ENCODE results near the gene TTK.

Gene TTK

DNA sequence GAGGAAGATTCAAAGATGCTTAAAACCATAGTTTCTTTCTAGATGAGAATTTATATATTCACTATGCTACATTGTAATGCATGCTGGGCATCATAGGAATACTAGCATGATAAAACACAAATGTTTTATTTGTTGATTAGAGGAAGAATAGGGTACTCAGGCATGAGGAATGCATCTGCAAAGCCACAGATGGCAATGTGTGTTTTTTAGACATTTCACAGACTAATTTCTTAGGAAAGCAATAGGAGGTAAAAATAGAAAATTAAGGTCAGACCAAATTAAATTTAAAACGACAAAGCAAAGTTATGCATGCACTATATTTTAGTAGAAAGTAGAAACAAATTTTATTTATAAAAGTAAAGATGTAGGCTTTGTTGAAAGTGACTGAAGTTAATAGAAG lies 2.1 kb downstream of the TTK start:
- TF ChIP-seq REST (IDR thresholded peaks at IDR 0.05; ENCODE audit: insufficient read depth in 1 of 2, low read depth in 2 of 2, low read length in 2 of 2) (no peak), SIN3A (IDR thresholded peaks at IDR 0.05; ENCODE audit: borderline replicate concordance, insufficient read depth, low read length) (no peak), FOXP2 (optimal IDR thresholded peaks at IDR 0.05; ENCODE audit: borderline replicate concordance, extremely low read depth, extremely low read length, insufficient read depth) (no peak), POLR2AphosphoS5 (IDR thresholded peaks at IDR 0.05; ENCODE audit: low read depth, low read length) (no peak)

GRCh38 chr6:80009531-80009930 lies 5.1 kb downstream of the TTK start:
- no peak for TF ChIP-seq SIN3A (IDR thresholded peaks at IDR 0.05; ENCODE audit: borderline replicate concordance, insufficient read depth, low read length)

- TF ChIP-seq TAF1 (IDR thresholded peaks at IDR 0.05; ENCODE audit: borderline replicate concordance, insufficient read depth, low read length): no peak
Measured at GRCh38 chr6:80010288-80010687, 5.8 kb downstream of the TTK start.

GRCh38 chr6:80015839-80016435 lies 11.5 kb downstream of the TTK start:
- TF ChIP-seq FOXP2 (optimal IDR thresholded peaks at IDR 0.05; ENCODE audit: borderline replicate concordance, extremely low read depth, extremely low read length, insufficient read depth) (no peak), TAF1 (IDR thresholded peaks at IDR 0.05; ENCODE audit: borderline replicate concordance, insufficient read depth, low read length) (no peak)

- TF ChIP-seq SIN3A (IDR thresholded peaks at IDR 0.05; ENCODE audit: borderline replicate concordance, insufficient read depth, low read length): no peak
- no peak for TF ChIP-seq FOXP2 (optimal IDR thresholded peaks at IDR 0.05; ENCODE audit: borderline replicate concordance, extremely low read depth, extremely low read length, insufficient read depth)
- no peak for TF ChIP-seq REST (IDR thresholded peaks at IDR 0.05; ENCODE audit: insufficient read depth in 1 of 2, low read depth in 2 of 2, low read length in 2 of 2)
- TF ChIP-seq POLR2AphosphoS5 (IDR thresholded peaks at IDR 0.05; ENCODE audit: low read depth, low read length): no peak
- no peak for TF ChIP-seq TAF1 (IDR thresholded peaks at IDR 0.05; ENCODE audit: borderline replicate concordance, insufficient read depth, low read length)
Measured at GRCh38 chr6:80020381-80021120, 16.1 kb downstream of the TTK start.

DNA sequence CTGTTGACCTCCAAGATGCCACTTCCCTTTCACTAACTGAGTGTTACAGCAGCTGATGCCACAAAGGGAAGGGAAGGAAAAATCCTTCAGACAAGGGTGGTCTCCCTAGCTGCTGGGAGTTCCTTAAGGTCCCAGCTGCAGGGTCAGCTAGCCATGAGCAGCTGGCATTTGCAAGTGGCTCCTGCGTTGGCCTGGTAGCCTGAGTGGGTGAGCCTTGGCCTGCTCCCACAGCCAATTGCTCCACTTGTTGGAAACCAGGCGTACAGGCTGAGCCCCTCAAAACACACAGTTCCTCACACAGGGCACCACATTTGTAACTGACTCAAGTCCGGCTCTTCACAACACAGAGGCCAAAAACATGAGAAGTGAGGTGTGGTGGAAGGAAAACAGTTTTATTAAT lies 16.7 kb downstream of the TTK start:
- no peak for TF ChIP-seq SIN3A (IDR thresholded peaks at IDR 0.05; ENCODE audit: borderline replicate concordance, insufficient read depth, low read length)
- TF ChIP-seq FOXP2 (optimal IDR thresholded peaks at IDR 0.05; ENCODE audit: borderline replicate concordance, extremely low read depth, extremely low read length, insufficient read depth): no peak
- no peak for TF ChIP-seq POLR2AphosphoS5 (IDR thresholded peaks at IDR 0.05; ENCODE audit: low read depth, low read length)
- TF ChIP-seq REST (IDR thresholded peaks at IDR 0.05; ENCODE audit: insufficient read depth in 1 of 2, low read depth in 2 of 2, low read length in 2 of 2): no peak
- no peak for TF ChIP-seq TAF1 (IDR thresholded peaks at IDR 0.05; ENCODE audit: borderline replicate concordance, insufficient read depth, low read length)

GRCh38 chr6:80021591-80021990 lies 17.1 kb downstream of the TTK start:
- TF ChIP-seq TAF1 (IDR thresholded peaks at IDR 0.05; ENCODE audit: borderline replicate concordance, insufficient read depth, low read length): no peak
- no peak for TF ChIP-seq SIN3A (IDR thresholded peaks at IDR 0.05; ENCODE audit: borderline replicate concordance, insufficient read depth, low read length)
- no peak for TF ChIP-seq POLR2AphosphoS5 (IDR thresholded peaks at IDR 0.05; ENCODE audit: low read depth, low read length)
- no peak for TF ChIP-seq FOXP2 (optimal IDR thresholded peaks at IDR 0.05; ENCODE audit: borderline replicate concordance, extremely low read depth, extremely low read length, insufficient read depth)
- TF ChIP-seq REST (IDR thresholded peaks at IDR 0.05; ENCODE audit: insufficient read depth in 1 of 2, low read depth in 2 of 2, low read length in 2 of 2): no peak
